Activated CD4-positive, alpha-beta T cell treated with anti-CD3 and anti-CD28 coated beads, Interleukin-2, amount 10 ng/mL, durations not matched to agents 24 days and 14 days (primary cell): Measurements from ENCODE around the gene FKBP1B. TPM values are rescaled to one million over a fixed set of nuclear protein-coding genes. Genes with fewer than 3 reads are reported as not detected.

ENCODE experiments used
- DNase-seq: peaks from one replicate; pipeline ENCODE4 v3.0.0; 2022
- H3K27ac Mint-ChIP-seq: one replicate; pipeline ENCODE4 v1.8.0; 2022; ENCODE audit warnings: mild to moderate bottlenecking, mixed read lengths
- H3K27me3 Mint-ChIP-seq: one replicate; pipeline ENCODE4 v1.8.0; 2022; ENCODE audit warnings: mixed read lengths
- H3K36me3 Mint-ChIP-seq: one replicate; pipeline ENCODE4 v1.8.0; 2022; ENCODE audit warnings: low read depth, mild to moderate bottlenecking, mixed read lengths
- H3K4me1 Mint-ChIP-seq: one replicate; pipeline ENCODE4 v1.8.0; 2021; ENCODE audit warnings: mixed read lengths
- H3K4me3 Mint-ChIP-seq: one replicate; pipeline ENCODE4 v1.8.0; 2022; ENCODE audit warnings: mild to moderate bottlenecking, moderate library complexity, mixed read lengths
- H3K9me3 Mint-ChIP-seq: one replicate; pipeline ENCODE4 v1.8.0; 2021; ENCODE audit warnings: mixed read lengths
- intact Hi-C: fragments of 100-400 bp; cut with micrococcal nuclease; formaldehyde crosslinking; loops from one replicate; pipeline ENCODE4 v1.15.1; 2023
- total RNA-seq: library from RNA; stranded (reverse); gene quantifications from 2 replicates; pipeline ENCODE4 v1.2.3, GENCODE V29; 2022

The FKBP1B gene
- total RNA-seq, 1 donor from 2014 or later, result 0.51 TPM

DNA sequence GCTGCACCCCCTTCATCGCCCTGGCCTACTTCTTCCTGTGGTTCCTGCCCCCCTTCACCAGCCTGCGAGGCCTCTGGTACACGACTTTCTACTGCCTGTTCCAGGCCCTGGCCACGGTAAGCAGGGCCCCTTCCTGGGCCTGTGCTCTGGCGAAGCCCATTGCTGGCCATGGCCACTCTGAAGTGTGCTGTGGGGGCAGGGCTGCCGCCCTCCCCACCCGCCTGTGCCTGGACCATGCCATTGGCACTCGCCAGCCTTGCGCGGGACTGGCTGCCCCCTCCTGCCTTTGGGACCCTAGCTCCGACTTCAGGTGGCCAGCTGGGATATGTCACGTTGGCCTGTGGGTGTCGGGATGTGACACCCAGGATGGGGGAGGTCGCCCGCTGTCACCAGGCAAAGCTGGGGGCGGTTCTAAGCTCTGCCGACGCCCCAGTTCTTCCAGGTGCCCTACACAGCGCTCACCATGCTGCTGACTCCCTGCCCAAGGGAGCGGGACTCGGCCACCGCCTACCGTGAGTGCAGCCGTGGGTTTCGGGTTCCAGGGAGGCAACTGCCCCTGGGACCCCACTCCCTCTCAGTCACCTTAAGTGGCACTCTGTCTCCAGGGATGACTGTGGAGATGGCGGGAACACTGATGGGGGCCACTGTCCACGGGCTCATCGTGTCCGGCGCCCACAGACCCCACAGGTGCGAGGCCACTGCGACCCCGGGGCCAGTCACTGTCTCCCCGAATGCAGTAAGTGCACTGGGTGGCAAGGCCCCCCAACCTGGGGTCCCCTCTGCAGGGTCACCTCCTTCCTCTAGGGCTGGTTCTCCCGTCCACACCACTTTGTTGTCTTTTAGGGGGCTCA, 32.5 kb upstream of the FKBP1B start:
- H3K4me3 Mint-ChIP-seq, result no peak overlapping the region
- DNase-seq, result no peak
- H3K4me1 Mint-ChIP-seq, result no peaks in the 10 kb centered on the region
- peaks cover 14% of the 10 kb centered on the region for H3K27me3 Mint-ChIP-seq
- no peak overlapping the region for H3K27ac Mint-ChIP-seq
- H3K9me3 Mint-ChIP-seq, result no peaks in the 10 kb centered on the region
- intact Hi-C loops, result no loop called here
- H3K36me3 Mint-ChIP-seq, result no peaks in the 10 kb centered on the region

GRCh38 chr2:24017711-24018110, 31.8 kb upstream of the FKBP1B start:
- intact Hi-C loops, result no loop called here
- H3K4me1 Mint-ChIP-seq, result no peaks in the 10 kb centered on the region

DNA sequence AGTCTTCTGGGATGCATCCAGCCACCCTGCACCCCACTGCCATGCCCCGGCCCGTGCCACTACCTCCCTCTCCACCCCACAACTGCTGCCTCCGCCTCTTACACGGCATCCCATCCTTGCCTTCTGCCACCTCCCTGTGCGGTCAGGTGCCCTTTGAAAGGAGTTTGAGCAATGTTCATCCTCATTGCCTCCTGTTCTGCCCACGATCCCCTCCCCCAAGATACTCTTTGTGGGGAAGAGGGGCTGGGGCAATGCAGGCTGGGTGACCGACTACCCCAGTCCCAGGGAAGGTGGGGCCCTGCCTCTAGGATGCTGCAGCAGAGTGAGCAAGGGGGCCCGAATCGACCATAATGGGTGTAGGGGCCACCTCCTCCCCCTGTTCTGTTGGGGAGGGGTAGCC, 31.3 kb upstream of the FKBP1B start:
- H3K4me3 Mint-ChIP-seq, result no peak overlapping the region
- peaks cover 4% of the 10 kb centered on the region for H3K36me3 Mint-ChIP-seq
- intact Hi-C loops, result no loop called here
- H3K9me3 Mint-ChIP-seq, result no peaks in the 10 kb centered on the region
- no peak overlapping the region for H3K27ac Mint-ChIP-seq
- H3K27me3 Mint-ChIP-seq, result peaks cover 6% of the 10 kb centered on the region
- DNase-seq, result no peak
- no peaks in the 10 kb centered on the region for H3K4me1 Mint-ChIP-seq

More at GRCh38 chr2:24017711-24018110, 31.8 kb upstream of the FKBP1B start:
- no peak for DNase-seq
- Mint-ChIP-seq H3K9me3 (no peaks in the 10 kb centered on the region), H3K27me3 (peaks cover 10% of the 10 kb centered on the region), H3K36me3 (peaks cover under 1% of the 10 kb centered on the region), H3K4me3 (no peak overlapping the region), H3K27ac (no peak overlapping the region)

GRCh38 chr2:24019729-24020128, 29.8 kb upstream of the FKBP1B start:
- Mint-ChIP-seq H3K9me3 (no peaks in the 10 kb centered on the region), H3K36me3 (peaks cover 4% of the 10 kb centered on the region), H3K27me3 (no peaks in the 10 kb centered on the region), H3K27ac (no peak overlapping the region), H3K4me3 (no peak overlapping the region), H3K4me1 (no peaks in the 10 kb centered on the region)
- DNase-seq, result no peak
- intact Hi-C loops, result no loop called here

- H3K4me1 Mint-ChIP-seq, result no peaks in the 10 kb centered on the region
- DNase-seq, result no peak
- H3K36me3 Mint-ChIP-seq, result peaks cover 4% of the 10 kb centered on the region
- H3K4me3 Mint-ChIP-seq, result no peak overlapping the region
- H3K27me3 Mint-ChIP-seq, result no peaks in the 10 kb centered on the region
- H3K27ac Mint-ChIP-seq, result no peak overlapping the region
- intact Hi-C loops, result no loop called here
- H3K9me3 Mint-ChIP-seq, result no peaks in the 10 kb centered on the region
Observed at GRCh38 chr2:24020244-24020643, 29.3 kb upstream of the FKBP1B start.

DNA sequence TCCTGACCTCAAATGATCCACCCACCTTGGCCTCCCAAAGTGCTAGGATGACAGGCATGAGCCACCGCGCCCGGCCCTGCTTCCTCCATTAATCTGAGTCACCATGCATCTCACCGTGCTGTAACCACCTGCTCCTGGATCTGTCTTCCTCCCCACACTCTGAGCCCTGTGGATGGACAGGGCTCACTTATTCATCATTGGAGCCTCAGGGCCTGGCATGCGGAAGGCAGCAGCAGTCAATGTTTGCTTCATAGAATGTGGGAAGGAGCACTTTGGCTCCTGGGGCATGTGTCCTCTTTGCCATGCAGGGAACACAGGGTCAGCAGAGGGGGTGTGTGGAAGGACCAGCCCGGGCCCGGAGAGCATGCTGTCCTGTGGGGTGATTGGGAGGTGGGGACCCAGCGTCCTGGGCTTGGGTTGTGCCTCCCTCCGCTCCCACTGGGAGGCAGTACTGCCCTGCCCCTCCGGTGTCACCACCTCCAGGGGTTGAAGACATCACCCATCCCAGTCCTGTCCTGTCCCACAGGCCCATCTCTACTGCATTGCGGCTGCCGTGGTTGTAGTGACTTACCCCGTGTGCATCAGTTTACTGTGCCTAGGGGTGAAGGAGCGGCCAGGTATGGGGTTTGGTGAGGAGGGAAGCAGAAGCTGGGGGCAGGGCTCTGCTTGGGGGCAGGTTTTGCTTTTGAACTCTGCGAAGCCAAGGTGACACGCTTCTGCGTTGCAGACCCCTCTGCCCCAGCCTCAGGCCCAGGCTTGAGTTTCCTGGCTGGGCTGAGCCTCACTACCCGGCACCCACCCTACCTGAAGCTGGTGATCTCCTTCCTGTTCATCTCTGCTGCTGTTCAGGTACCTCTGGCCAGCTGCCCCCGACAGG, 28.2 kb upstream of the FKBP1B start:
- H3K4me1 Mint-ChIP-seq, result no peaks in the 10 kb centered on the region
- intact Hi-C loops, result no loop called here
- H3K4me3 Mint-ChIP-seq, result no peak overlapping the region
- DNase-seq, result peak; percentile 68
- H3K9me3 Mint-ChIP-seq, result no peaks in the 10 kb centered on the region
- peaks cover 4% of the 10 kb centered on the region for H3K36me3 Mint-ChIP-seq
- no peak overlapping the region for H3K27ac Mint-ChIP-seq
- no peaks in the 10 kb centered on the region for H3K27me3 Mint-ChIP-seq

DNA sequence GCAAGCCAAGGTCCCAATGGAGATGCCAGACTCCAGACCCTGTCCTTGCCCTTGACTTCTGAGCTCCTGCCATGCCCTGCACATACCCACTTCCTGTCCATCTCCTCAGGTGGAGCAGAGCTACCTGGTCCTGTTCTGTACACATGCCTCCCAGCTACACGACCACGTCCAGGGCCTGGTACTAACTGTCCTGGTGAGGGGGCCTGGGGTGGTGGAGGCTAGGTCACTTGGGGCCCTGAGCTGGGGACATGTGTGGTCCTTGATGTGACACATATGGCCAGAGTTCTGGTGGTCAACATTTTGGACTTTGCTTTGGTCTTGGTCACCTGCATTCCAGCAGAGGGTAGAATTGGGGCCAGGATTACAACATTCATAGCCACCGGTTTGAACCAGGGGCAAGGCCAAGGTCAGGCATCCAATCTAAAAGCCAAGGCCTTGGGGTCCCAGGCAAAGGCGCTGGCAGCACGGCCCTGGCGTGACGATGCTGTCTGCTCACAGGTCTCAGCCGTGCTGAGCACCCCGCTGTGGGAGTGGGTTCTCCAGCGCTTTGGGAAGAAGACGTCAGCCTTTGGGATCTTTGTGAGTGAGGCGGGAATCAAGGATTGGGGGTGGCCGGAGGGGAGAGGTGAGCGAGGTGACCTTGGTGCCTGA, 27.1 kb upstream of the FKBP1B start:
- Mint-ChIP-seq H3K4me3 (no peak overlapping the region), H3K27me3 (no peaks in the 10 kb centered on the region), H3K36me3 (peaks cover 8% of the 10 kb centered on the region), H3K9me3 (no peaks in the 10 kb centered on the region), H3K27ac (no peak overlapping the region), H3K4me1 (no peaks in the 10 kb centered on the region)
- intact Hi-C loops, result no loop called here
- DNase-seq, result no peak

GRCh38 chr2:24022975-24023575, 26.5 kb upstream of the FKBP1B start:
- H3K4me3 Mint-ChIP-seq, result no peak overlapping the region
- peaks cover 8% of the 10 kb centered on the region for H3K36me3 Mint-ChIP-seq
- H3K4me1 Mint-ChIP-seq, result no peaks in the 10 kb centered on the region
- H3K27ac Mint-ChIP-seq, result no peak overlapping the region
- H3K27me3 Mint-ChIP-seq, result no peaks in the 10 kb centered on the region
- intact Hi-C loops, result no loop called here
- DNase-seq, result no peak
- no peaks in the 10 kb centered on the region for H3K9me3 Mint-ChIP-seq

DNA sequence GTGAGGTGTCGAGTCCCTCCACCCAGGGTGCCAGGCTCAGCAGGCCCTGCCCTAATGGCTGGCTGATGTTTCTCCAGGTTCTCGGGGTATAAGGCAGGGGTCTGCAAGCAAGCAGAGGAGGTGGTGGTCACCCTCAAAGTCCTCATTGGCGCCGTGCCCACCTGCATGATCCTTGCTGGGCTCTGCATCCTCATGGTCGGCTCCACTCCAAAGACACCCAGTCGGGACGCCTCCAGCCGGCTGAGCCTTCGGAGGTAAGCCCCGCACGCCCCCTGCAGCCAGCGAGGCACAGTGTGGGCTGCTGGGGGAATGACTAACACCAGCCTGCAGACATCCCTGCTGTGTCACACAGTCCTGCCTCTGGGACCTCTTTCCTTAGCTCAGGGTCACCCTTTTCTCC, 25.5 kb upstream of the FKBP1B start:
- intact Hi-C loops, result no loop called here
- Mint-ChIP-seq H3K27ac (no peak overlapping the region), H3K4me3 (no peak overlapping the region), H3K36me3 (peaks cover 13% of the 10 kb centered on the region), H3K27me3 (no peaks in the 10 kb centered on the region), H3K4me1 (no peaks in the 10 kb centered on the region), H3K9me3 (no peaks in the 10 kb centered on the region)
- DNase-seq, result no peak

GRCh38 chr2:24024996-24025663, 24.4 kb upstream of the FKBP1B start:
- DNase-seq, result no peak
- intact Hi-C loops, result no loop called here
- H3K27me3 Mint-ChIP-seq, result no peaks in the 10 kb centered on the region
- H3K4me3 Mint-ChIP-seq, result no peak overlapping the region
- no peaks in the 10 kb centered on the region for H3K4me1 Mint-ChIP-seq
- no peaks in the 10 kb centered on the region for H3K9me3 Mint-ChIP-seq
- no peak overlapping the region for H3K27ac Mint-ChIP-seq
- peaks cover 24% of the 10 kb centered on the region for H3K36me3 Mint-ChIP-seq

DNA sequence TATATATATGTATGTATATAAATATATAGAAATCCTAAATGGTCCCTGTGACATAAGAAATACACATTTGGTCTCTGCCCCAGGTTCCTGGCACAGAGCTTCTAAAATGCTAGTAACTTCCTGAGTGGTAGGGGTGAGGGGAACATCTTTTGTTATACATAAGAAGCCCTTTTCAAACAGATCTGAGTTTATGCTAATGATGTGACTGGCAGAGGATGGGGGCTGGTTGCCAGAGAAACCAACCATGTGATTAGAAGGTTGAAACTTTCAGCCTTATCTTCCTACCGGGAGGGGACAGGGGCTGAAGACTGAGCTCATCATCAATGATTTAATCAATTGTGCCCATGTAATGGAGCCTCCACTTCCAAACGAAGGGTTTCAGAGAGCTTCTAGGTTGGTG, 23.3 kb upstream of the FKBP1B start:
- H3K4me1 Mint-ChIP-seq, result peaks cover under 1% of the 10 kb centered on the region
- H3K9me3 Mint-ChIP-seq, result no peaks in the 10 kb centered on the region
- H3K36me3 Mint-ChIP-seq, result peaks cover 30% of the 10 kb centered on the region
- DNase-seq, result no peak
- H3K27me3 Mint-ChIP-seq, result no peaks in the 10 kb centered on the region
- H3K27ac Mint-ChIP-seq, result no peak overlapping the region
- H3K4me3 Mint-ChIP-seq, result no peak overlapping the region
- intact Hi-C loops, result no loop called here

DNA sequence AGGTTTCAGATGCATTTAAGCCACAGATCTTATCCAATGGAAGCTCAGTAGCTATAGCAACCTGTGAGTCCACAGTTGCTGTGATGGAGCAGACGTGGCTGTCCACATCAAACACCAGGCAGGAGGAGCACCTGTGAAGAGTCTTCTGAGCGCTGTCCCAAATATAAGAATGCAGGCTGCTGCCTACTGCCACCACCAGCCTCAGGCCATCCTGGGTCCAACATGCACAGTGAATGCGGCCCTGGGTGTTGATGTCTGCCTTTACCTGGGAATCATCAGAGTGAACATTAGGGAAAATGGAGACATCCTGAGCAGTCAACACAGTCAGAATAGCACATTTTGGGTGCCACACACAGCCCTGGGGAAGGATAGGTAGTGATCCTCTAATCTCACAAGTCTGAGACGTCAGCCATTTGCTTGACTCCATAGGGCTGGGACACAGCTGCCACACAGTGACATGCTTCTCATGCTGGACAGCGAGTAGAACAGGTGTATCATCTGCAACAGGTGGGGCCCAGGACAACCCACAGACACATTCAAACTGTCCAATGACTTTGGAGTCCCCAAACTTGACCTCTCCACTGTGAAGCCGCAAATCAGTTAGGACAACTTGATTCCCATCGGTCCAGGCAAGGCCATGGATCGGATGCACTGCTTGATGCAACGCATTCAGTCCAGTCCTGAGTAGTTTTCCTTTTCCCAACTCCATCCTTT, 10.6 kb upstream of the FKBP1B start:
- intact Hi-C loops, result no loop called here
- Mint-ChIP-seq H3K9me3 (no peaks in the 10 kb centered on the region), H3K4me3 (no peak overlapping the region), H3K36me3 (peaks cover 27% of the 10 kb centered on the region), H3K27me3 (no peaks in the 10 kb centered on the region), H3K4me1 (peaks cover 6% of the 10 kb centered on the region), H3K27ac (no peak overlapping the region)
- DNase-seq, result no peak

DNA sequence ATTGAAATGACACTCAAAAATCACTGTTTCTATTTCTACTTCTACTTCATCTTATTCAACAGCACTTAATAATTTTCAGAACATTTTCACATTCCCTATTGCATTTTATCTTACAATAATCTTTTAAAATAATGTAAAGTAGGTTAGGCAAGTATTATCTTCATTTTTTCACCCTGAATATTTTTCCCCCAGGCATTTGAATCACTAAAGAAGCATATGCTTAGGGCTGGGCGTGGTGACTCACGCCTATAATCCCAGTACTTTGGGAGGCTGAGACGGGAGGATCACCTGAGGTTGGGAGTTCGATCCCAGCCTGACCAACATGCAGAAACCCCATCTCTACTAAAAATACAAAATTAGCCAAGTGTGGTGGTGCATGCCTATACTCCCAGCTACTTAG, 9.0 kb upstream of the FKBP1B start:
- Mint-ChIP-seq H3K4me3 (no peak overlapping the region), H3K27ac (no peak overlapping the region), H3K9me3 (no peaks in the 10 kb centered on the region), H3K36me3 (peaks cover 27% of the 10 kb centered on the region), H3K27me3 (no peaks in the 10 kb centered on the region), H3K4me1 (peaks cover 8% of the 10 kb centered on the region)
- no peak for DNase-seq
- intact Hi-C loops, result no loop called here
